SK-N-SH (cell line): ENCODE results near the gene EPB41L4A. TPM values are rescaled to one million over a fixed set of nuclear protein-coding genes. Genes with fewer than 3 reads are reported as not detected.

Experiments
- CTCF ChIA-PET: fragments of 300-600, 350-600 bp; formaldehyde crosslinking; extraction: SDS; loops from one replicate; lab custom pipeline; 2021; lab: Yijun Ruan, JAX
- POLR2A ChIA-PET: fragments of 350-600 bp; sonication (Branson Sonifier 250); formaldehyde crosslinking; extraction: SDS; loops from one replicate; lab custom pipeline; 2020; ENCODE audit warnings: antibody characterized with exemption, inconsistent platforms; lab: Yijun Ruan, JAX
- DNase-seq: peaks from one replicate; pipeline ENCODE4 v3.0.0; 2012
- H2AFZ ChIP-seq: fragments of 200-600 bp; sonication (generic); 2 replicates; pipeline ENCODE4 v1.8.1; 2016; ENCODE audit warnings: antibody characterized with exemption, mild to moderate bottlenecking, low read depth
- H3F3A ChIP-seq: fragments of 200-600 bp; sonication (generic); replicated peaks from 2 replicates; pipeline ENCODE3; 2016; ENCODE audit warnings: antibody characterized with exemption, mild to moderate bottlenecking; ENCODE audit not compliant: insufficient read depth
- H3K27ac ChIP-seq, 2 experiments: fragments of 200-500 bp in 1 of 2; fragments of 200-600 bp in 1 of 2; sonication (Bioruptor generic) in 1 of 2; sonication (generic), shearing (Covaris generic) in 1 of 2; 2 replicates each; pipeline versions ENCODE4 v1.5.1 to v1.6.1; 2014 to 2016; ENCODE audit warnings: low read depth in 2 of 2, inconsistent platforms in 1 of 2, low read length in 1 of 2, mild to moderate bottlenecking in 1 of 2, mixed read lengths in 1 of 2
- H3K27me3 ChIP-seq: fragments of 200-600 bp; sonication (generic), shearing (Covaris generic); 2 replicates; pipeline ENCODE4 v1.6.1; 2016; ENCODE audit warnings: mixed run types; ENCODE audit not compliant: insufficient read depth
- H3K36me3 ChIP-seq, 2 experiments: fragments of 200-500 bp in 1 of 2; fragments of 200-600 bp in 1 of 2; sonication (Bioruptor generic) in 1 of 2; sonication (generic) in 1 of 2; replicated peaks in 1 of 2; 2 replicates each; pipeline versions ENCODE3 to v1.5.1; 2014 to 2016; ENCODE audit warnings: low read length in 1 of 2, mild to moderate bottlenecking in 1 of 2; ENCODE audit not compliant: insufficient read depth in 2 of 2, control insufficient read depth in 1 of 2
- H3K4me1 ChIP-seq, 2 experiments: fragments of 200-500 bp in 1 of 2; fragments of 200-600 bp in 1 of 2; sonication (Bioruptor generic) in 1 of 2; sonication (generic), shearing (Covaris generic) in 1 of 2; 2 replicates each; pipeline versions ENCODE4 v1.5.1 to v1.6.1; 2014 to 2016; ENCODE audit warnings: low read depth in 1 of 2, low read length in 1 of 2, mixed run types in 1 of 2; ENCODE audit not compliant: insufficient read depth in 2 of 2, control insufficient read depth in 1 of 2
- H3K4me2 ChIP-seq: fragments of 200-600 bp; sonication (generic), shearing (Covaris generic); 2 replicates; pipeline ENCODE4 v1.6.1; 2017; ENCODE audit warnings: mixed run types
- H3K4me3 ChIP-seq, 2 experiments: fragments of 200-500 bp in 1 of 2; fragments of 200-600 bp in 1 of 2; sonication (Bioruptor generic) in 1 of 2; sonication (generic), shearing (Covaris generic) in 1 of 2; 2 replicates each; pipeline versions ENCODE4 v1.5.1 to v1.8.1; 2014 to 2016; ENCODE audit warnings: low read depth in 2 of 2, inconsistent platforms in 1 of 2, low read length in 1 of 2, mild to moderate bottlenecking in 1 of 2, mixed read lengths in 1 of 2, moderate library complexity in 1 of 2
- H3K79me2 ChIP-seq: fragments of 200-600 bp; sonication (generic); 2 replicates; pipeline ENCODE4 v1.8.1; 2017; ENCODE audit warnings: mild to moderate bottlenecking; ENCODE audit not compliant: insufficient read depth
- H3K9ac ChIP-seq: fragments of 200-600 bp; sonication (generic); 2 replicates; pipeline ENCODE4 v1.6.1; 2017; ENCODE audit warnings: mixed run types
- H3K9me2 ChIP-seq: fragments of 200-600 bp; sonication (generic); 2 replicates; pipeline ENCODE4 v1.6.1; 2017; ENCODE audit warnings: mixed run types
- H3K9me3 ChIP-seq: fragments of 200-600 bp; sonication (generic); 2 replicates; pipeline ENCODE4 v1.6.1; 2017; ENCODE audit warnings: mixed run types, mild to moderate bottlenecking, moderate library complexity
- H4K20me1 ChIP-seq: fragments of 200-600 bp; sonication (generic); 2 replicates; pipeline ENCODE4 v1.6.1; 2017; ENCODE audit warnings: mild to moderate bottlenecking, mixed run types; ENCODE audit not compliant: insufficient read depth
- CHD2 ChIP-seq: fragments of 150-350 bp; IDR thresholded peaks from 2 replicates; pipeline ENCODE4 v1.6.1; 2018; ENCODE audit warnings: low read length; ENCODE audit not compliant: partially characterized antibody
- EP300 ChIP-seq, 2 experiments: IDR thresholded peaks; 2 replicates each; pipeline versions ENCODE4 v1.4.0 to v1.6.1; 2012; ENCODE audit warnings: borderline replicate concordance in 1 of 2, low read depth in 1 of 2, low read length in 1 of 2
- FOSL2 ChIP-seq: IDR thresholded peaks from 2 replicates; pipeline ENCODE4 v1.4.0; 2012; ENCODE audit warnings: low read depth, mild to moderate bottlenecking, moderate library complexity, borderline replicate concordance
- FOXM1 ChIP-seq: IDR thresholded peaks from 2 replicates; pipeline ENCODE4 v1.4.0; 2012; ENCODE audit warnings: low read depth, mild to moderate bottlenecking
- GATA2 ChIP-seq: sonication (generic); formaldehyde crosslinking; IDR thresholded peaks from 2 replicates; pipeline ENCODE4 v1.5.0; 2020; ENCODE audit warnings: mild to moderate bottlenecking, missing genetic modification reagents
- MEF2A ChIP-seq: IDR thresholded peaks from 2 replicates; pipeline ENCODE4 v1.4.0; 2012; ENCODE audit warnings: low read depth, borderline replicate concordance
- MXI1 ChIP-seq: IDR thresholded peaks from 2 replicates; pipeline ENCODE4 v1.6.1; 2012; ENCODE audit warnings: mild to moderate bottlenecking, low read depth, low read length, improper control_type of control experiment
- NFIC ChIP-seq: IDR thresholded peaks from 2 replicates; pipeline ENCODE4 v1.4.0; 2012; ENCODE audit warnings: borderline replicate concordance
- NRF1 ChIP-seq: IDR thresholded peaks from 2 replicates; pipeline ENCODE4 v1.6.1; 2012; ENCODE audit warnings: low read depth, mild to moderate bottlenecking, low read length
- PBX3 ChIP-seq: IDR thresholded peaks from 2 replicates; pipeline ENCODE4; 2012
- RAD21 ChIP-seq: IDR thresholded peaks from 2 replicates; pipeline ENCODE4 v1.6.1; 2012; ENCODE audit warnings: mild to moderate bottlenecking, low read length
- RFX5 ChIP-seq: IDR thresholded peaks from 2 replicates; pipeline ENCODE4 v1.6.1; 2012; ENCODE audit warnings: mild to moderate bottlenecking, improper control_type of control experiment, low read length
- SIN3A ChIP-seq: IDR thresholded peaks from 2 replicates; pipeline ENCODE4 v1.6.1; 2012; ENCODE audit warnings: low read depth, mild to moderate bottlenecking, low read length, moderate library complexity, borderline replicate concordance
- SMC3 ChIP-seq: IDR thresholded peaks from 2 replicates; pipeline ENCODE4 v1.6.1; 2012; ENCODE audit warnings: low read depth, low read length, improper control_type of control experiment
- TCF12 ChIP-seq: IDR thresholded peaks from 2 replicates; pipeline ENCODE4 v1.4.0; 2012
- TEAD4 ChIP-seq: IDR thresholded peaks from 2 replicates; pipeline ENCODE4 v1.4.0; 2012; ENCODE audit warnings: mild to moderate bottlenecking, borderline replicate concordance; ENCODE audit not compliant: insufficient read depth
- WGBS: methylation state at CpG from one replicate; pipeline ENCODE4 v1.1.6; 2017; ENCODE audit warnings: low lambda C conversion rate; 5-methylcytosine and 5-hydroxymethylcytosine counted together
- polyA plus RNA-seq, 3 experiments: library from polyadenylated mRNA; depleted of rRNA; stranded (reverse); fragments of >200 nt; gene quantifications; 2 replicates each; pipeline ENCODE4 v1.2.3, GENCODE V29; 2012
- TF ChIP-seq, protein P1 (sequence below): IDR thresholded peaks from 2 replicates; pipeline ENCODE4 v1.6.1; 2012; ENCODE audit warnings: mild to moderate bottlenecking, low read depth, low read length, moderate library complexity
- TF ChIP-seq, protein P2 (sequence below): fragments of 200-600 bp; sonication (generic); IDR thresholded peaks from 2 replicates; pipeline ENCODE4 v1.6.1; 2017; ENCODE audit warnings: antibody characterized with exemption, mild to moderate bottlenecking, moderate library complexity

EPB41L4A gene
- polyA plus RNA-seq, 1 of the 3 experiments (the other 2 are of a cell fraction), result 0.07 TPM

DNA sequence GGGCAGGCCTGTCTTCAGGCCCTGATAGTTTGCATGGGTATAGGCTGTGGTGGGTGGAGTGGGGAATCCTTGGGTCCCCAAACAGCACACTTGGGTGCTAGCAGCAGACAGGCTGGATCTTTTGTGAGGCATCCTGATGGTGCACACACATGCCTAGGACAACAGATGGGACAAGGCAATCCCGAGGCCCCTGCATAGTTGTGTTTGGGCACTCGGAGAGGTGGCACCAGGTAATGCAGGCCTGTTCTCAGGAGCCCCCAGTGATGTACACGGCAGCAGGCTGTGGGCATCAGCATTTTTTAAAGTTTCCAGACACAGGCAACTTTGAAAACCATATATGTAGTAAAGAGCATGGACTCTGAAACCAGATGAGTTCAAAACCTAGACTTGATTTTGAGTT, 65.4 kb downstream of the EPB41L4A start (continued):
- TF ChIP-seq, protein P1, sequence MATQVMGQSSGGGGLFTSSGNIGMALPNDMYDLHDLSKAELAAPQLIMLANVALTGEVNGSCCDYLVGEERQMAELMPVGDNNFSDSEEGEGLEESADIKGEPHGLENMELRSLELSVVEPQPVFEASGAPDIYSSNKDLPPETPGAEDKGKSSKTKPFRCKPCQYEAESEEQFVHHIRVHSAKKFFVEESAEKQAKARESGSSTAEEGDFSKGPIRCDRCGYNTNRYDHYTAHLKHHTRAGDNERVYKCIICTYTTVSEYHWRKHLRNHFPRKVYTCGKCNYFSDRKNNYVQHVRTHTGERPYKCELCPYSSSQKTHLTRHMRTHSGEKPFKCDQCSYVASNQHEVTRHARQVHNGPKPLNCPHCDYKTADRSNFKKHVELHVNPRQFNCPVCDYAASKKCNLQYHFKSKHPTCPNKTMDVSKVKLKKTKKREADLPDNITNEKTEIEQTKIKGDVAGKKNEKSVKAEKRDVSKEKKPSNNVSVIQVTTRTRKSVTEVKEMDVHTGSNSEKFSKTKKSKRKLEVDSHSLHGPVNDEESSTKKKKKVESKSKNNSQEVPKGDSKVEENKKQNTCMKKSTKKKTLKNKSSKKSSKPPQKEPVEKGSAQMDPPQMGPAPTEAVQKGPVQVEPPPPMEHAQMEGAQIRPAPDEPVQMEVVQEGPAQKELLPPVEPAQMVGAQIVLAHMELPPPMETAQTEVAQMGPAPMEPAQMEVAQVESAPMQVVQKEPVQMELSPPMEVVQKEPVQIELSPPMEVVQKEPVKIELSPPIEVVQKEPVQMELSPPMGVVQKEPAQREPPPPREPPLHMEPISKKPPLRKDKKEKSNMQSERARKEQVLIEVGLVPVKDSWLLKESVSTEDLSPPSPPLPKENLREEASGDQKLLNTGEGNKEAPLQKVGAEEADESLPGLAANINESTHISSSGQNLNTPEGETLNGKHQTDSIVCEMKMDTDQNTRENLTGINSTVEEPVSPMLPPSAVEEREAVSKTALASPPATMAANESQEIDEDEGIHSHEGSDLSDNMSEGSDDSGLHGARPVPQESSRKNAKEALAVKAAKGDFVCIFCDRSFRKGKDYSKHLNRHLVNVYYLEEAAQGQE, result no peak
- no peak for TF ChIP-seq PBX3

DNA sequence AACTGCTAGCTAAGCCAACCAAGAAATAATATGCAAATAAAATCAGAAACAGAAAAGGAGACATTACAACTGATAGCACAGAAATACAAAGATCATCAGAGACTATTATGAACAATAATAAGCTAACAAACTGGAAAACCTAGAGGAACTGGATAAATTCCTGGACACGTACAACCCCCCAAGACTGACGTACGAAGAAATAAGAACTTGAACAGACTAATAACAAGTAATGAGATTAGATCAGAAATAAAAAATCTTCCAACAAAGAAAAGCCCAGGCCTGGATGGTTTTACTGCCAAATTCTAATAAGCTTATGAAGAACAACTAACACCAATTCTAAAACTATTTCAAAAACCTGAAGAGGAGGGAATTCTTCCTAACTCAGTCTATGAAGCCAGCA, 67.9 kb downstream of the EPB41L4A start:
- no peaks in the 10 kb centered on the region for H3K4me1 ChIP-seq
- no peaks in the 10 kb centered on the region for H3K9me2 ChIP-seq
- TF ChIP-seq SMC3 (no peak), MEF2A (no peak), FOXM1 (no peak), RFX5 (no peak), RAD21 (no peak), CHD2 (no peak), NRF1 (no peak), TEAD4 (no peak), SIN3A (no peak), TCF12 (no peak), EP300 (IDR thresholded peaks at IDR 0.05; ENCODE audit: borderline replicate concordance in 1 of 2, low read depth in 1 of 2, low read length in 1 of 2) (no peak), GATA2 (CRISPR knock-in tag) (no peak), MXI1 (no peak), NFIC (no peak), PBX3 (no peak), FOSL2 (no peak)
- TF ChIP-seq, protein P2, sequence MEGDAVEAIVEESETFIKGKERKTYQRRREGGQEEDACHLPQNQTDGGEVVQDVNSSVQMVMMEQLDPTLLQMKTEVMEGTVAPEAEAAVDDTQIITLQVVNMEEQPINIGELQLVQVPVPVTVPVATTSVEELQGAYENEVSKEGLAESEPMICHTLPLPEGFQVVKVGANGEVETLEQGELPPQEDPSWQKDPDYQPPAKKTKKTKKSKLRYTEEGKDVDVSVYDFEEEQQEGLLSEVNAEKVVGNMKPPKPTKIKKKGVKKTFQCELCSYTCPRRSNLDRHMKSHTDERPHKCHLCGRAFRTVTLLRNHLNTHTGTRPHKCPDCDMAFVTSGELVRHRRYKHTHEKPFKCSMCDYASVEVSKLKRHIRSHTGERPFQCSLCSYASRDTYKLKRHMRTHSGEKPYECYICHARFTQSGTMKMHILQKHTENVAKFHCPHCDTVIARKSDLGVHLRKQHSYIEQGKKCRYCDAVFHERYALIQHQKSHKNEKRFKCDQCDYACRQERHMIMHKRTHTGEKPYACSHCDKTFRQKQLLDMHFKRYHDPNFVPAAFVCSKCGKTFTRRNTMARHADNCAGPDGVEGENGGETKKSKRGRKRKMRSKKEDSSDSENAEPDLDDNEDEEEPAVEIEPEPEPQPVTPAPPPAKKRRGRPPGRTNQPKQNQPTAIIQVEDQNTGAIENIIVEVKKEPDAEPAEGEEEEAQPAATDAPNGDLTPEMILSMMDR, result no peak
- H4K20me1 ChIP-seq, result no peaks in the 10 kb centered on the region
- no peak overlapping the region for H3K4me2 ChIP-seq
- H3K36me3 ChIP-seq, result no peaks in the 10 kb centered on the region
- H3K27ac ChIP-seq, result no peak overlapping the region
- no peaks in the 10 kb centered on the region for H3K79me2 ChIP-seq
- H3F3A ChIP-seq, result no peaks in the 10 kb centered on the region
- H3K4me3 ChIP-seq, result no peak overlapping the region
- DNase-seq, result no peak
- H3K9me3 ChIP-seq, result no peaks in the 10 kb centered on the region
- 66% methylated on average over 3 of the region's 3 CpGs for WGBS
- no peaks in the 10 kb centered on the region for H3K27me3 ChIP-seq
- no peak overlapping the region for H2AFZ ChIP-seq
- no peak overlapping the region for H3K9ac ChIP-seq
- ChIA-PET CTCF (interaction anchor here (1.1 kb wide), 1 partner anchor 69 kb away, joined by 3 read pairs; no protein-coding TSS in a partner anchor), POLR2A (no interaction called here)
